HG03108 (cell line): ENCODE results near the gene SLC35F6.
"Not testable (repeated sequence)": the region's sequence is repeated elsewhere in the genome, so short reads cannot be mapped to it uniquely, and the experiment has no call there.

Experiments
- ATAC-seq: cut with Tn5 transposase; IDR thresholded peaks from one replicate; pipeline ENCODE4 v1.9.1; 2021; ENCODE audit warnings: moderate library complexity; ENCODE audit not compliant: unreplicated experiment

SLC35F6 gene

GRCh38 chr2:26814072-26814765, 50.1 kb downstream of the SLC35F6 start:
- not testable (repeated sequence) for ATAC-seq

GRCh38 chr2:26816893-26817292, 52.8 kb downstream of the SLC35F6 start:
- no peak for ATAC-seq

GRCh38 chr2:26818255-26818654, 54.2 kb downstream of the SLC35F6 start:
- ATAC-seq = no peak

- no peak for ATAC-seq
These were observed 54.9 kb downstream of the SLC35F6 start for GRCh38 chr2:26818972-26819371.

GRCh38 chr2:26820932-26821331, 56.8 kb downstream of the SLC35F6 start:
- ATAC-seq = no peak

DNA sequence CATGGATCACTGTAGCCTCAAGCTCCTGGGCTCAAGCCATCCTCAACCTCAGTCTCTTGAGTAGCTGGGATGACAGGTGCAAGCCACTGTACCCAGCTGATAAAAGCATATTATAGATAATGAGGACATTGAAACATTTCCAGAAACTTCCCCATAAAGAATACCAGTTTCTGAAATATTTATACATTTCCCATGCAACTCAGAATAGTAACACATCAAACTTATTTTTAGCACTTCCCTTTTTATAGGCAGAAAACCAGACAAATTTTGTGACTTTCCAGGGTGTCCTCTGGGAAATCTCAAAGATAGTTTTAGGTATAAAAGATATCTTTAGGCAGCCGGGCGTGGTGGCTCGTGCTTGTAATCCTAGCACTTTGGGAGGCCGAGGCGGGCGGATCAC, 58.8 kb downstream of the SLC35F6 start:
- no peak for ATAC-seq
